ENCODE results near the gene DKK1.

DNA sequence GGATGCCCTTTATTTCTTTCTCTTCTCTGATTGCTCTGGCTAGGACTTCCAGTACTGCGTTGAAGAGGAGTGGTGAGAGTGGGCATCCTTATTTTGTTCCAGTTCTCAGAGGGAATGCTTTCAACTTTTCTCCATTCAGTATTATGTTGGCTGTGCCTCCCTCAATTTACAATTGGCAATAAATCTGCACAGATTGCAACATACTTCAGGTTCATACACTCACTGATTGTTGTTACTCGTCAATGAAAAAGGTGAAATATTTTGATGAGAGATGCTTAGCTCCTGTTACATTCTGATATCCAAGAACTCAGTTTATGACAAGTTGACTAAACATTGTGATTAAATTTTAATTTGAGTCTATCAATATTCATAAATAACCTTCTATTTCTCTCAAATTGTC is 37.9 kb upstream of the DKK1 start:
- TF ChIP-seq ZZZ3 (CRISPR knock-in tag; IDR thresholded peaks at IDR 0.05; ENCODE audit: borderline replicate concordance): no peak
- TF ChIP-seq, protein P1, sequence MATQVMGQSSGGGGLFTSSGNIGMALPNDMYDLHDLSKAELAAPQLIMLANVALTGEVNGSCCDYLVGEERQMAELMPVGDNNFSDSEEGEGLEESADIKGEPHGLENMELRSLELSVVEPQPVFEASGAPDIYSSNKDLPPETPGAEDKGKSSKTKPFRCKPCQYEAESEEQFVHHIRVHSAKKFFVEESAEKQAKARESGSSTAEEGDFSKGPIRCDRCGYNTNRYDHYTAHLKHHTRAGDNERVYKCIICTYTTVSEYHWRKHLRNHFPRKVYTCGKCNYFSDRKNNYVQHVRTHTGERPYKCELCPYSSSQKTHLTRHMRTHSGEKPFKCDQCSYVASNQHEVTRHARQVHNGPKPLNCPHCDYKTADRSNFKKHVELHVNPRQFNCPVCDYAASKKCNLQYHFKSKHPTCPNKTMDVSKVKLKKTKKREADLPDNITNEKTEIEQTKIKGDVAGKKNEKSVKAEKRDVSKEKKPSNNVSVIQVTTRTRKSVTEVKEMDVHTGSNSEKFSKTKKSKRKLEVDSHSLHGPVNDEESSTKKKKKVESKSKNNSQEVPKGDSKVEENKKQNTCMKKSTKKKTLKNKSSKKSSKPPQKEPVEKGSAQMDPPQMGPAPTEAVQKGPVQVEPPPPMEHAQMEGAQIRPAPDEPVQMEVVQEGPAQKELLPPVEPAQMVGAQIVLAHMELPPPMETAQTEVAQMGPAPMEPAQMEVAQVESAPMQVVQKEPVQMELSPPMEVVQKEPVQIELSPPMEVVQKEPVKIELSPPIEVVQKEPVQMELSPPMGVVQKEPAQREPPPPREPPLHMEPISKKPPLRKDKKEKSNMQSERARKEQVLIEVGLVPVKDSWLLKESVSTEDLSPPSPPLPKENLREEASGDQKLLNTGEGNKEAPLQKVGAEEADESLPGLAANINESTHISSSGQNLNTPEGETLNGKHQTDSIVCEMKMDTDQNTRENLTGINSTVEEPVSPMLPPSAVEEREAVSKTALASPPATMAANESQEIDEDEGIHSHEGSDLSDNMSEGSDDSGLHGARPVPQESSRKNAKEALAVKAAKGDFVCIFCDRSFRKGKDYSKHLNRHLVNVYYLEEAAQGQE (IDR thresholded peaks at IDR 0.05; ENCODE audit: borderline replicate concordance in 1 of 2, low read depth in 1 of 2, low read length in 2 of 2): no peak
- no peak for TF ChIP-seq POLR2A (IDR thresholded peaks at IDR 0.05; ENCODE audit: insufficient read depth in 1 of 2, low read depth in 2 of 2, low read length in 2 of 2)
- TF ChIP-seq, protein P2, sequence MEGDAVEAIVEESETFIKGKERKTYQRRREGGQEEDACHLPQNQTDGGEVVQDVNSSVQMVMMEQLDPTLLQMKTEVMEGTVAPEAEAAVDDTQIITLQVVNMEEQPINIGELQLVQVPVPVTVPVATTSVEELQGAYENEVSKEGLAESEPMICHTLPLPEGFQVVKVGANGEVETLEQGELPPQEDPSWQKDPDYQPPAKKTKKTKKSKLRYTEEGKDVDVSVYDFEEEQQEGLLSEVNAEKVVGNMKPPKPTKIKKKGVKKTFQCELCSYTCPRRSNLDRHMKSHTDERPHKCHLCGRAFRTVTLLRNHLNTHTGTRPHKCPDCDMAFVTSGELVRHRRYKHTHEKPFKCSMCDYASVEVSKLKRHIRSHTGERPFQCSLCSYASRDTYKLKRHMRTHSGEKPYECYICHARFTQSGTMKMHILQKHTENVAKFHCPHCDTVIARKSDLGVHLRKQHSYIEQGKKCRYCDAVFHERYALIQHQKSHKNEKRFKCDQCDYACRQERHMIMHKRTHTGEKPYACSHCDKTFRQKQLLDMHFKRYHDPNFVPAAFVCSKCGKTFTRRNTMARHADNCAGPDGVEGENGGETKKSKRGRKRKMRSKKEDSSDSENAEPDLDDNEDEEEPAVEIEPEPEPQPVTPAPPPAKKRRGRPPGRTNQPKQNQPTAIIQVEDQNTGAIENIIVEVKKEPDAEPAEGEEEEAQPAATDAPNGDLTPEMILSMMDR (CRISPR knock-in tag; IDR thresholded peaks at IDR 0.05): no peak
- no peak for TF ChIP-seq BRCA1 (CRISPR knock-in tag; IDR thresholded peaks at IDR 0.05)
- no peak for TF ChIP-seq EP300 (IDR thresholded peaks at IDR 0.05; ENCODE audit: low read depth in 2 of 2, low read length in 2 of 2)
- TF ChIP-seq EP300 (CRISPR knock-in tag; IDR thresholded peaks at IDR 0.05; ENCODE audit: borderline replicate concordance): no peak
- TF ChIP-seq ZBTB7A (CRISPR knock-in tag; IDR thresholded peaks at IDR 0.05): no peak
- no peak for TF ChIP-seq ZNF737 (CRISPR knock-in tag; IDR thresholded peaks at IDR 0.05; ENCODE audit: borderline replicate concordance)
- no peak for TF ChIP-seq BHLHE40 (IDR thresholded peaks at IDR 0.05; ENCODE audit: low read length)
- TF ChIP-seq, protein P3, sequence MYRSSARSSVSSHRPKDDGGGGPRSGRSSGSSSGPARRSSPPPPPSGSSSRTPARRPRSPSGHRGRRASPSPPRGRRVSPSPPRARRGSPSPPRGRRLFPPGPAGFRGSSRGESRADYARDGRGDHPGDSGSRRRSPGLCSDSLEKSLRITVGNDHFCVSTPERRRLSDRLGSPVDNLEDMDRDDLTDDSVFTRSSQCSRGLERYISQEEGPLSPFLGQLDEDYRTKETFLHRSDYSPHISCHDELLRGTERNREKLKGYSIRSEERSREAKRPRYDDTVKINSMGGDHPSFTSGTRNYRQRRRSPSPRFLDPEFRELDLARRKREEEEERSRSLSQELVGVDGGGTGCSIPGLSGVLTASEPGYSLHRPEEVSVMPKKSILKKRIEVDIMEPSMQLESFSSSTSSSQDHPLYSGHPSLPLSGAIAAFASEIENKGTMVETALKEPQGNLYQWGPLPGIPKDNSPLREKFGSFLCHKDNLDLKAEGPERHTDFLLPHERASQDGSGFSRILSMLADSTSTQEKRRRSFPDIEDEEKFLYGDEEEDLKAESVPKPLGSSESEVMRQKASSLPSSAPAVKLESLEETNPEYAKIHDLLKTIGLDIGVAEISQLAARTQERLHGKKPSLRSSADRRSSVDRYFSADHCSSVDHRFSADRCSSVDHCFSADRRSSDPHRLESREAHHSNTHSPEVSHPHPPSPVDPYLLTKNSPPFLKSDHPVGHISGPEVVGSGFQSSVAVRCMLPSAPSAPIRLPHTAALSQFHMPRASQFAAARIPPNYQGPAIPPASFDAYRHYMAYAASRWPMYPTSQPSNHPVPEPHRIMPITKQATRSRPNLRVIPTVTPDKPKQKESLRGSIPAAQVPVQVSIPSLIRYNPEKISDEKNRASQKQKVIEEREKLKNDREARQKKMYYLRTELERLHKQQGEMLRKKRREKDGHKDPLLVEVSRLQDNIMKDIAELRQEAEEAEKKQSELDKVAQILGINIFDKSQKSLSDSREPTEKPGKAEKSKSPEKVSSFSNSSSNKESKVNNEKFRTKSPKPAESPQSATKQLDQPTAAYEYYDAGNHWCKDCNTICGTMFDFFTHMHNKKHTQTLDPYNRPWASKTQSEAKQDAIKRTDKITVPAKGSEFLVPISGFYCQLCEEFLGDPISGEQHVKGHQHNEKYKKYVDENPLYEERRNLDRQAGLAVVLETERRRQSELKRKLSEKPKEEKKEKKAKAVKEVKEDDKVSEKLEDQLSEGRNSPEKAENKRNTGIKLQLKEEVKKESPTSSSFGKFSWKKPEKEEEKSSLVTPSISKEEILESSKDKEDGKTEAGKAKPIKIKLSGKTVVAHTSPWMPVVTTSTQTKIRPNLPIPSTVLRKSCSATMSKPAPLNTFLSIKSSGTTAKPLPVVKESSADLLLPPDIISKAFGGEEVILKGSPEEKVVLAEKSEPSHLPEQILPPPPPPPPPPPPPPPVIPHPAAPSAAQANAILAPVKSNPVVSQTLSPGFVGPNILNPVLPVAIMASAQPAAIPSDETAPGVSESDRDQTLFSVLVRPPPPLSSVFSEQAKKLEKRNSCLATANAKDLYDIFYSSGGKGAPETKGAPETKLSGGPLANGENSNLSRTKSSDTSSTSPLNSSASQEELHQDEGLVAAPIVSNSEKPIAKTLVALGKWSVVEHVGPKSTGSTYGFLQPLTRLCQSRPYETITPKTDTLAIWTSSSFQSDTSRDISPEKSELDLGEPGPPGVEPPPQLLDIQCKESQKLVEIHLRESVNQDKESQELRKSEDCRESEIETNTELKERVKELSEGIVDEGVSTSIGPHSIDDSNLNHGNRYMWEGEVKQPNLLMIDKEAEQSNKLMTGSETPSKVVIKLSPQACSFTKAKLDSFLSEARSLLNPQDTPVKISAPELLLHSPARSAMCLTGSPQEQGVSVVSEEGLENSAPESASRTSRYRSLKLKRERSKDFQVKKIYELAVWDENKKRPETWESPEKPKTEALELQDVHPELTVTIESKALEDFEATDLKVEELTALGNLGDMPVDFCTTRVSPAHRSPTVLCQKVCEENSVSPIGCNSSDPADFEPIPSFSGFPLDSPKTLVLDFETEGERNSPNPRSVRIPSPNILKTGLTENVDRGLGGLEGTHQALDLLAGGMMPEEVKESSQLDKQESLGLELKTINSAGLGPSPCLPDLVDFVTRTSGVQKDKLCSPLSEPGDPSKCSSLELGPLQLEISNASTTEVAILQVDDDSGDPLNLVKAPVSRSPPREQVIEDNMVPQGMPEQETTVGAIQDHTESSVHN (CRISPR knock-in tag; IDR thresholded peaks at IDR 0.05): no peak
- TF ChIP-seq ZNF251 (CRISPR knock-in tag; IDR thresholded peaks at IDR 0.05): no peak
- TF ChIP-seq, protein P4, sequence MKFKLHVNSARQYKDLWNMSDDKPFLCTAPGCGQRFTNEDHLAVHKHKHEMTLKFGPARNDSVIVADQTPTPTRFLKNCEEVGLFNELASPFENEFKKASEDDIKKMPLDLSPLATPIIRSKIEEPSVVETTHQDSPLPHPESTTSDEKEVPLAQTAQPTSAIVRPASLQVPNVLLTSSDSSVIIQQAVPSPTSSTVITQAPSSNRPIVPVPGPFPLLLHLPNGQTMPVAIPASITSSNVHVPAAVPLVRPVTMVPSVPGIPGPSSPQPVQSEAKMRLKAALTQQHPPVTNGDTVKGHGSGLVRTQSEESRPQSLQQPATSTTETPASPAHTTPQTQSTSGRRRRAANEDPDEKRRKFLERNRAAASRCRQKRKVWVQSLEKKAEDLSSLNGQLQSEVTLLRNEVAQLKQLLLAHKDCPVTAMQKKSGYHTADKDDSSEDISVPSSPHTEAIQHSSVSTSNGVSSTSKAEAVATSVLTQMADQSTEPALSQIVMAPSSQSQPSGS (CRISPR knock-in tag; IDR thresholded peaks at IDR 0.05): no peak

Data from HepG2 (cell line).